PC-3 (cell line): Measurements from ENCODE around the gene MYO5C. TPM values are rescaled to one million over a fixed set of nuclear protein-coding genes. Genes with fewer than 3 reads are reported as not detected.

ENCODE experiments used
- ATAC-seq: fragments of 200-7000 bp; cut with Tn5 transposase; 2 replicates; pipeline ENCODE4 v1.9.1; 2020; ENCODE audit warnings: mild to moderate bottlenecking, moderate library complexity
- BruUV-seq: library from RNA; stranded (reverse); fragments of 400-500 nt; replicated peaks from 2 replicates; lab custom pipeline; 2021; lab: Mats Ljungman, UMichigan
- CTCF ChIA-PET: fragments of 300-600 bp; sonication (Branson Sonifier 250); formaldehyde crosslinking; loops from one replicate; lab custom pipeline; 2022; ENCODE audit warnings: antibody characterized with exemption; lab: Charles Lee
- POLR2A ChIA-PET: fragments of 300-600 bp; sonication (Branson Sonifier 250); formaldehyde crosslinking; loops from one replicate; lab custom pipeline; 2022; ENCODE audit warnings: antibody characterized with exemption; ENCODE audit not compliant: unreplicated experiment; lab: Charles Lee
- DNase-seq: peaks from one replicate; pipeline ENCODE4 v3.0.0-alpha.2; 2015
- H2AFZ ChIP-seq: fragments of 300-600 bp; sonication (generic); 2 replicates; pipeline ENCODE4 v1.6.0; 2016; ENCODE audit warnings: antibody characterized with exemption, low read length
- H3F3A ChIP-seq: fragments of 300-600 bp; sonication (generic); one replicate; pipeline ENCODE4 v1.6.0; 2017; ENCODE audit warnings: antibody characterized with exemption, low read length, control low read depth, mild to moderate bottlenecking; ENCODE audit not compliant: unreplicated experiment
- H3K27ac ChIP-seq: fragments of 300-600 bp; sonication (generic); 2 replicates; pipeline ENCODE4 v1.5.1; 2016; ENCODE audit warnings: mild to moderate bottlenecking, low read length
- H3K27me3 ChIP-seq: fragments of 300-600 bp; sonication (generic); 2 replicates; pipeline ENCODE4 v1.6.1; 2016; ENCODE audit warnings: low read length, mixed read lengths
- H3K36me3 ChIP-seq: fragments of 300-600 bp; sonication (generic); 2 replicates; pipeline ENCODE4 v1.6.1; 2016; ENCODE audit warnings: low read depth, mixed run types, low read length, mixed read lengths
- H3K4me1 ChIP-seq: fragments of 300-600 bp; sonication (generic); 2 replicates; pipeline ENCODE4 v1.5.1; 2016; ENCODE audit warnings: low read length; ENCODE audit not compliant: insufficient read depth
- H3K4me2 ChIP-seq: fragments of 300-600 bp; sonication (generic); 2 replicates; pipeline ENCODE4 v1.6.0; 2016; ENCODE audit warnings: low read length
- H3K4me3 ChIP-seq: fragments of 300-600 bp; sonication (generic); 2 replicates; pipeline ENCODE4 v1.5.1; 2016; ENCODE audit warnings: mild to moderate bottlenecking, low read length, mixed read lengths
- H3K79me2 ChIP-seq: fragments of 300-600 bp; sonication (generic); 2 replicates; pipeline ENCODE4 v1.6.1; 2017; ENCODE audit warnings: low read length, mixed read lengths
- H3K9ac ChIP-seq: fragments of 300-600 bp; sonication (generic); 2 replicates; pipeline ENCODE4 v1.6.0; 2016; ENCODE audit warnings: mild to moderate bottlenecking, low read length
- H3K9me2 ChIP-seq: fragments of 300-600 bp; sonication (generic); replicated peaks from 2 replicates; pipeline ENCODE4 v1.6.1; 2016; ENCODE audit warnings: mixed run types, low read length, mixed read lengths
- H3K9me3 ChIP-seq: fragments of 300-600 bp; sonication (generic); 2 replicates; pipeline ENCODE4 v1.6.1; 2016; ENCODE audit warnings: low read length, mixed read lengths
- H4K20me1 ChIP-seq: fragments of 300-600 bp; sonication (generic); 2 replicates; pipeline ENCODE4 v1.6.1; 2016; ENCODE audit warnings: low read length, mixed read lengths
- CTCF ChIP-seq: fragments of 300-600 bp; sonication (generic); conservative IDR thresholded peaks from 2 replicates; pipeline ENCODE4 v1.5.1; 2017; ENCODE audit warnings: antibody characterized with exemption, low read depth, mild to moderate bottlenecking, low read length
- EZH2 ChIP-seq: fragments of 300-600 bp; sonication (generic); IDR thresholded peaks from one replicate; pipeline ENCODE4 v1.6.1; 2017; ENCODE audit warnings: antibody characterized with exemption, mild to moderate bottlenecking, low read length; ENCODE audit not compliant: unreplicated experiment
- EZH2phosphoT487 ChIP-seq: fragments of 300-600 bp; sonication (generic); IDR thresholded peaks from 2 replicates; pipeline ENCODE4 v1.6.1; 2018; ENCODE audit warnings: mild to moderate bottlenecking, antibody characterized with exemption, low read length, borderline replicate concordance
- intact Hi-C: fragments of 100-400 bp; cut with micrococcal nuclease; formaldehyde crosslinking; loops from 2 replicates; pipeline ENCODE4 v1.9.0; 2023
- total RNA-seq: library from RNA; depleted of rRNA; stranded (reverse); fragments of >200 nt; gene quantifications from 2 replicates; pipeline ENCODE4 v1.2.3, GENCODE V29; 2014

Gene MYO5C
- total RNA-seq, 1 experiment from 2014 or later: 17.7 TPM

GRCh38 chr15:52338058-52338457 lies 42.5 kb upstream of the MYO5C start:
- no peak overlapping the region for H3K9ac ChIP-seq
- ChIA-PET POLR2A (no interaction called here), CTCF (no interaction called here)
- H3K79me2 ChIP-seq: no peaks in the 10 kb centered on the region
- H3K4me1 ChIP-seq: peaks cover 58% of the 10 kb centered on the region
- TF ChIP-seq EZH2phosphoT487 (no peak), EZH2 (no peak), CTCF (no peak)
- H3K4me3 ChIP-seq: no peak overlapping the region
- no peak overlapping the region for H2AFZ ChIP-seq
- no TSS peak for BruUV-seq
- no peaks in the 10 kb centered on the region for H3K27me3 ChIP-seq
- intact Hi-C loops: no loop called here
- no peaks in the 10 kb centered on the region for H4K20me1 ChIP-seq
- no peaks in the 10 kb centered on the region for H3K9me3 ChIP-seq
- DNase-seq (no peak), ATAC-seq (no peak)
- peak overlapping the region; percentile 63; the same call in 1 of the 2 replicates for H3K4me2 ChIP-seq
- H3K36me3 ChIP-seq: no peaks in the 10 kb centered on the region
- H3K9me2 ChIP-seq: no peaks in the 10 kb centered on the region
- H3K27ac ChIP-seq: peak overlapping the region; percentile 80
- H3F3A ChIP-seq: peaks cover 5% of the 10 kb centered on the region

GRCh38 chr15:52337198-52337853 lies 41.7 kb upstream of the MYO5C start:
- Histone ChIP-seq H3F3A (peaks cover 5% of the 10 kb centered on the region), H3K36me3 (no peaks in the 10 kb centered on the region), H3K4me3 (no peak overlapping the region; the same call in 1 of the 2 replicates), H3K27ac (peak overlapping the region; percentile 80), H3K9me2 (no peaks in the 10 kb centered on the region), H2AFZ (0 out of 2 replicates have a peak overlapping the region, but pooled peaks have one; percentile 39), H3K27me3 (no peaks in the 10 kb centered on the region), H3K9ac (peak overlapping the region; percentile 24; the same call in 1 of the 2 replicates), H3K79me2 (no peaks in the 10 kb centered on the region), H3K4me2 (peak overlapping the region; percentile 63), H3K9me3 (no peaks in the 10 kb centered on the region), H3K4me1 (peaks cover 62% of the 10 kb centered on the region), H4K20me1 (no peaks in the 10 kb centered on the region)
- CTCF ChIA-PET: no interaction called here
- intact Hi-C loops: no loop called here
- BruUV-seq: no TSS peak
- POLR2A ChIA-PET: no interaction called here
- TF ChIP-seq EZH2phosphoT487: no peak
- TF ChIP-seq EZH2: no peak
- TF ChIP-seq CTCF: no peak
- peak; percentile 78 for DNase-seq
- ATAC-seq: peak; percentile 53

GRCh38 chr15:52336529-52336928 lies 40.9 kb upstream of the MYO5C start:
- Histone ChIP-seq H3K27ac (peak overlapping the region; percentile 80), H3F3A (peaks cover 5% of the 10 kb centered on the region), H3K27me3 (no peaks in the 10 kb centered on the region), H2AFZ (no peak overlapping the region), H3K9me3 (no peaks in the 10 kb centered on the region), H3K4me2 (peak overlapping the region; percentile 63), H3K9ac (0 out of 2 replicates have a peak overlapping the region, but pooled peaks have one; percentile 1), H3K4me3 (no peak overlapping the region), H3K36me3 (no peaks in the 10 kb centered on the region), H3K9me2 (no peaks in the 10 kb centered on the region), H3K79me2 (no peaks in the 10 kb centered on the region), H4K20me1 (no peaks in the 10 kb centered on the region), H3K4me1 (peaks cover 70% of the 10 kb centered on the region)
- ChIA-PET CTCF (interaction anchor here (0.7 kb wide), 1 partner anchor 33 kb away, joined by 3 read pairs; no protein-coding TSS in a partner anchor), POLR2A (interaction anchor here (0.6 kb wide), 1 partner anchor 74 kb away, joined by 4 read pairs; no protein-coding TSS in a partner anchor)
- DNase-seq: peak; percentile 6
- ATAC-seq: no peak
- no peak for TF ChIP-seq EZH2phosphoT487
- TF ChIP-seq CTCF: peak; percentile 28; the same call in 1 of the 2 replicates
- BruUV-seq: no TSS peak
- intact Hi-C loops: no loop called here
